NCI-H1048 (cell line): ENCODE measurements around the gene ZNF182.
"Not testable (repeated sequence)": the region's sequence is repeated elsewhere in the genome, so short reads cannot be mapped to it uniquely, and the experiment has no call there.

Experiments used
- DNase-seq: peaks from one replicate; lab custom pipeline; 2025; lab: John Stamatoyannopoulos, UW

ZNF182 gene

DNA sequence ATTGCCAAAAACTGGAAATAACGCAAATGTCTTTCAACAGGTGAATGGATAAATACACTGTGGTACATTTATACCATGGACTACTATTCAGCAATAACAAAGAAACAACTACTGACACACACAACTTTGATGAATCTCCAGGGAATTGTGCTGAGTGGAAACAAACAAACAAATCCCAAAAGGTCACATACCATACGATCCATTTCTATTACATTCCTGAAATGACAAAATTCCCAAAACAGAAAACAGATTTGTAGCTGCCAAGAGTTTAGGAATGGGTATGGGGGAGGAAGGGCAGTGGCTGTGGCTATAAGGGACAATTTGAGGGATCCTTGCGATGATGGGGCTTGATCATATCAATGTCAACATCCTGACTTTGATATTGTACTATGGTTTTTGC, 2.5 kb downstream of the ZNF182 start:
- DNase-seq, result no peak

GRCh38 chrX:47992669-47993068, 11.1 kb downstream of the ZNF182 start:
- DNase-seq, result no peak

DNA sequence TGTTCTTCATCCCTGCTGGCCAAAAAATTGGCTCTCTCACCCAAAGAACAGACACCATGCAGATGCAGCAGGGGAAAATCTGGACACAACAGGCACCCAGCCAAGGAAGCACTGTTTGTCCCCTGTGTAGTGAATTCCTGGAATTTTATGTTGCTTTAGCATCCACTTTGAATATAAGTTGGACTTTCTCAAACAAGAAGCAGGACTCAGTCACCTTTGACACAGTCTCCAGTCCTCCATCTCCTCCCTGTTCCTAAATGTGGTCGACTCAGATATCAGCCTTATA, 11.8 kb downstream of the ZNF182 start:
- no peak for DNase-seq

DNA sequence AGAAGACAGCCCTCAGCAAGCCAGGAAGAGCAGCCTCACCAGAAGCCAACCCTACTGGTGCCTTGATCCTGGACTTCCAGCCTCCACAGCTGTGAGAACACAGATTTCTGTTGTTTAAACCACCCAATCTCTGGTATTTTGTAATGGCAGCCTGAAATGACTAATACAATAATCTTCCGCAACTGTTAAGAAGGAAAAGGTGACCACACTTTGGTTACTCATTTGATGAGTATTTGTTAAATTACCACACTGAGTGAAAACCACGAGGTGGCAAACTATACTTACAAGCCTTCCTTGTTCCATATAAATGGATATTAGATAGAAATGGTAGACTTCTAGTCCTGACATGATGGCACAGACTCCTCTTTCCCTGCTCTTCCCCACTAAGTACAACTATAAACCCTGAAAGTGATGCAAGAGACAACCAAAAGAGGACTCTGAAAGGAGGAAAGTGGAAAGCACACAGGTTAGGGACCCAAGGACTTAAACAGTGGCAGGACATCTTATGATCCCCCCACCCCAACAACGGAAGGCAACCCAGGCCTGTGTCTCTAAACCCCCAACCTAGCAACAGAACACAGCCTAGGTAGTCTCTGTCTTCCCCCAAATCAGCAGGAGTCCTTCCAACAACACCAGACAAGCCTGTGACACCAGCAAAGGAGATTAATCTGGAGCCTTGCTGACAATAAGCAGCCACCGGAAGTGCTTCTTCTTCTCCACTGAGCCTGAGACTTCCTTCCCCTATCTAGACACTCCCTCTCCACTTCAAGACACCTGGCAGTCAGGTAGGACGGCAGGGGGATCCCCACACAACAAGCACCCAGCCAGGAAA, 12.3 kb downstream of the ZNF182 start:
- no peak for DNase-seq

- no peak for DNase-seq
Measured at GRCh38 chrX:47976254-47977151, 27.3 kb downstream of the ZNF182 start.

DNA sequence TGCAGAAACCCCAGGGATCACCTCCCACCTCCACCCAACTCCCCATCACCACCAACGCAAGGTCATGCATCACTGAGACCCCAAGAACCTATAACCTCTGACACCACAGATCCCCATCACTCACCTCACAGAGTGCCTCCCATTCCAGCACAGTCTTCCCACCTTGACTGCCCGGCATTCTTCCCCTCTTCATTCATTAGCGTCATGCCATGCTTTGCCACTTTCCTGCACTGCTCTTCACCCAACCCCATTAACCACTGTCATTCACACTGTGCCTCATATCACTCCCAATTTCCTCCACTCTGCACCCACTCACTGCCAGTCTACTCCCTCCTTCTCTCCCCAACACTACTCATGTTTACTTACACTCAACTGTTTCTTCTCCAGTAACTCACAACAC, 30.6 kb downstream of the ZNF182 start:
- no peak for DNase-seq

- DNase-seq, result not testable (repeated sequence)
Measured at GRCh38 chrX:47965526-47965925, 38.3 kb downstream of the ZNF182 start.

DNA sequence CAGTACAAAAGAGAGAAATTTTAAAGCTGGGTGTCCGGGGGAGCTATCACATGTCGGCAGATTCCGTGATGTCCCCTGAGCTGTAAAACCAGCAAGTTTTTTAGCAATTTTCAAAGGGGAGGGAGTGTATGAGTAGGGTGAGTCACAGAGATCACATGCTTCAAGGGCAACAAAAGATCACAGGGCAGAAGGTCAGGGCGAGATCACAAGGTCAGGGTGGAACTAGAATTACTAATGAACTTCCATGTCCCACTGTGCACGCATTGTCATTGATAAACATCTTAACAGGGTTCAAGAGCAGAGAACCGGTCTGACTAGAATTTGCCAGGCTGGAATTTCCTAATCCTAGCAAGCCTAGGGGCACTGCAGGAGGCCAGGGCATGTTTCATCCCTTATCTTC, 42.0 kb downstream of the ZNF182 start:
- DNase-seq, result not testable (repeated sequence)

DNA sequence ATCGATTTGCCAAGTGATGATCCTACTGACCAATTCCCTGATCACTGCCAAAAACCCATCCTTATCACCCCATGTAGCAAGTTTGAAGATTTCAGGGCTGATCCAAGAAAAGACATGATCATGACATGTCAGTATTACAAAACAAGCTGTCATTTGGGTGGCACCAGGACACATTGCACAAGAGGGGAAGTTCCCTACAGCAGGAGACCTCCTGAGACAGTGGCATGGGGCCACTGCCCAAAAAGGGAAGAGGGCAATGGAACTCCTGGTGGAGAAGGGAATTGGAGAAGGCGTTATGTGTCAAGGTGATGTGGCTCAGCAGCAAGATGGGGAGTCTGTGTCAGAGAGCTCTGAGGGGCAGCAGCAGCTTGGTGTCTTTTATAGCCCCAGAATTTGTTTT, 43.4 kb downstream of the ZNF182 start:
- no peak for DNase-seq

- DNase-seq, result no peak
Measured at GRCh38 chrX:47958761-47959342, 44.9 kb downstream of the ZNF182 start.

- DNase-seq, result not testable (repeated sequence)
Measured at GRCh38 chrX:47958206-47958605, 45.6 kb downstream of the ZNF182 start.

GRCh38 chrX:47956016-47956415, 47.8 kb downstream of the ZNF182 start:
- DNase-seq, result no peak

- not testable (repeated sequence) for DNase-seq
Measured at GRCh38 chrX:47955295-47955694, 48.5 kb downstream of the ZNF182 start.

GRCh38 chrX:47941423-47941822, 62.4 kb downstream of the ZNF182 start:
- no peak for DNase-seq

DNA sequence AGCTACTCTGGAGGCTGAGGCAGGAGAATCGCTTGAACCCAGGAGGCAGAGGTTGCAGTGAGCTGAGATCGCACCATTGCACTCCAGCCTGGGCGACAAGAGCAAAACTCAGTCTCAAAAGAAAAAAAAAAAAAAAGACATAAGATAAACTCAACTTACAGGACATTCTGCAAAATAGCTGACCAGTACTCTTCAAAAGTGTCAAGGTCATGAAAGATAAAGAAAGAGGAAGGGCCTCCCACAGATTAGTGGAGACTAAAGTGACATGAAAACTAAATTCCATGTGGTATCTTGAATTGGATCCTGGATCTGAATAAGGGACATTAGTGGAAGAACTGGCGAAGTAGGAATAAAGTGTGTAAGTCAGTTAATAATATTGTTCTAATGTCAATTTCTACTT, 63.3 kb downstream of the ZNF182 start:
- no peak for DNase-seq

DNA sequence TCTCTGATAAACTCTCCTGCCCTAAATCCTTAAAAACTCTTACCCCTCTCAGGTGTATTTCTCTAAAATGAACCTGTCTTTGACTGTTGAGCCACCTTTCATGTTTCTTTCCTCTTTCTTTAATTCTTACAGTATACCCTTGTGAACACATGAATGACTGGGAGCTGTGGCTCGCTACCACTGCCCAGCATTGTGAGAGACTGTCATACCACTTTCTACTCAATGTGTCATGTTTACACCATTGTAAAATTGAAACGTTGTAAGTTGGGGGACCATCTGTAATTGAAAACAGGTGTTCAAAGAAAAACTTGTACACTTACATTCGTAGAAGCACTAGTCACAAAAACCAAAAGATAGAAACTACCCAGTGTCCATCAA, 66.9 kb downstream of the ZNF182 start:
- DNase-seq, result no peak

DNA sequence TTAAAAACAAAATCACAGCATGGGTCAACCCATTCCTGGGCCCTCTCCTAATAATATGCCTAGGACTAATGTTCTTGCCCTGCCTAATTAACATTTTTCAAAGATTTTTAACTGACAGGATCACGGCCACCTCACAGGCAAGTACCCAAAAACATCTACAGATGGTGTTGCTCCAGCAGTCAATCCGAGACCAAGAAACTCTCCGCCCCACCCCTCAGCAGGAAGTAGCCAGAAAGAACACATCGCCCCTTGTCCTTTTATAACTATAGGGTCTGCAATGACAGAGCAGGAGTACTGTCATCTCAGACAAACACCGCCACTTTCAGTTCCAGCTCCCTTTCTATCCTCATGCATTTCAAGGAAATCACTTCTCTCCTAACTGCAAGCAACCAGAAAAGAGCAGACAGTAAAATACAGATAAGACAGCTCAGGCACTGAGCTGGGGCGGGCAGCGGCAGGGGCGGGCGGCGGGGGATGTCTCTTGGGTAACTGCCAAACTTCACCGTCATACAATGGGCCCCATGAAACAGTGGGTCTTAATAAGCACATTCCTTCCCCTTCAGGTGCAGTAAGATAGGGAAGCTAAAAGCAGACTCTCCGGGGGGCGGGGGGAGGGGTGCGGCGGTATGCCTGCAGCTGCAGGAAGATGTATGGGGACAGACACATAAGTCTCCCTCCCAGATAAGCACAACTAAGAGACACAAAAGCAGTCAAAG, 67.4 kb downstream of the ZNF182 start:
- no peak for DNase-seq

- no peak for DNase-seq
Measured at GRCh38 chrX:47933946-47934345, 69.8 kb downstream of the ZNF182 start.

GRCh38 chrX:47931970-47932369, 71.8 kb downstream of the ZNF182 start:
- DNase-seq, result not testable (repeated sequence)

DNA sequence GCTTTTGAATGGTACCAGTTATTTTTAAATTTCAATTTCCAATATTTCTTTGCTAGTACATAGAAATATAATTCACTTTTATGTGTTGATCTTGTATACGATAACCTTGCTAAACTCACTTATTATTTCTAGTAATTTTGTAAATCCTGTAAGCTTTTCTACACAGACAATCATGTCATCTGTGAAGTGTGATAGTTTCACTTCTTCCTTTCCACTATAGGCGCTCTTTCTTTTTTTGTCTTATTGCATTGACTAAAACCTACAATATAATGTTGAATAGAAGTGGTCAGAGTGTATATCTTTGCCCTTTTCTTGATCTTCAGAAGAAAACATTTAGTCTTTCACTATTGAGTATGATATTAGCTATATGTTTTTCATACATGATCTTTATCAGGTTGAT, 76.6 kb downstream of the ZNF182 start:
- DNase-seq, result no peak
